Neural cell (in vitro differentiated cells): ENCODE results near the gene LRBA.

ENCODE experiments used
- EP300 ChIP-seq: fragments of 450-650 bp; conservative IDR thresholded peaks from 2 replicates; pipeline ENCODE4 v1.6.1; 2014; ENCODE audit warnings: antibody characterized with exemption, mild to moderate bottlenecking, moderate library complexity; ENCODE audit not compliant: poor library complexity, severe bottlenecking
- EZH2 ChIP-seq: fragments of 200-600, 300-800 bp; shearing (Covaris generic), sonication (generic); IDR thresholded peaks from 2 replicates; pipeline ENCODE4 v1.6.1; 2014; ENCODE audit warnings: antibody characterized with exemption, low read length, borderline replicate concordance, mild to moderate bottlenecking; ENCODE audit not compliant: insufficient read depth, poor library complexity, severe bottlenecking
- RAD21 ChIP-seq: fragments of 450-650 bp; conservative IDR thresholded peaks from 2 replicates; pipeline ENCODE4 v1.6.1; 2014; ENCODE audit warnings: antibody characterized with exemption, mild to moderate bottlenecking, moderate library complexity
- SMC3 ChIP-seq: fragments of 450-650 bp; conservative IDR thresholded peaks from 2 replicates; pipeline ENCODE4 v1.6.1; 2014; ENCODE audit warnings: antibody characterized with exemption, mild to moderate bottlenecking, moderate library complexity; ENCODE audit not compliant: poor library complexity
- TF ChIP-seq, protein P1 (sequence below): fragments of 450-650 bp; IDR thresholded peaks from 2 replicates; pipeline ENCODE4 v1.5.1; 2014; ENCODE audit warnings: antibody characterized with exemption, mild to moderate bottlenecking, moderate library complexity; ENCODE audit not compliant: poor library complexity, severe bottlenecking
- TF ChIP-seq, protein P2 (sequence below): IDR thresholded peaks from 2 replicates; pipeline ENCODE4 v1.6.1; 2012; ENCODE audit warnings: borderline replicate concordance

DNA sequence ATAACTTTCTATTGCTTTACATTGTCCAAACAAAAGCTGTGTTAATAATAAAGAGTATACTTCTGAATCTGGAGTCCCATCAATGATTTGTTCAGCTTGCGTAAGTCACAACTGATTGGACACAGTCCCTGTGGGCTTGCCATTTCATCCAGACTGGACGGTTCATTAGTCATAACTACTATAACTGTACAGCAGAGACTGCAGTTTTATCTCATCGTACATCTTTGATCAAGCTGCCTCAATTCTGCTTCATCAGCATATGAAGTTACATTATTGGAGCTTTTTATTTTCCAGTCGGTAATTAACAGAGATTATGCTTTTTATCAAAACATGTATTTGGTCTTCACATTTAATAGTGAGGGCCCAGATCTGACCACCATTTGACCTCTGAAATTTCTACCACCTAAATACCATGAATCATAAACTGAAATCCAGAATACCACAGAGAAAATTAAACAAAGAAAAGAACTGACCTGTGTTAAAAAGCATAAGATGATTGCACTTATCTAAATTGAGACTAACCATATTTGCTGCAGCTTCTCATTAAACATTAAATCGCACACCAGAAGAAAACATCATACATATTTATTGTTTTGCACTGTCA, 445.6 kb downstream of the LRBA start:
- TF ChIP-seq, protein P1, sequence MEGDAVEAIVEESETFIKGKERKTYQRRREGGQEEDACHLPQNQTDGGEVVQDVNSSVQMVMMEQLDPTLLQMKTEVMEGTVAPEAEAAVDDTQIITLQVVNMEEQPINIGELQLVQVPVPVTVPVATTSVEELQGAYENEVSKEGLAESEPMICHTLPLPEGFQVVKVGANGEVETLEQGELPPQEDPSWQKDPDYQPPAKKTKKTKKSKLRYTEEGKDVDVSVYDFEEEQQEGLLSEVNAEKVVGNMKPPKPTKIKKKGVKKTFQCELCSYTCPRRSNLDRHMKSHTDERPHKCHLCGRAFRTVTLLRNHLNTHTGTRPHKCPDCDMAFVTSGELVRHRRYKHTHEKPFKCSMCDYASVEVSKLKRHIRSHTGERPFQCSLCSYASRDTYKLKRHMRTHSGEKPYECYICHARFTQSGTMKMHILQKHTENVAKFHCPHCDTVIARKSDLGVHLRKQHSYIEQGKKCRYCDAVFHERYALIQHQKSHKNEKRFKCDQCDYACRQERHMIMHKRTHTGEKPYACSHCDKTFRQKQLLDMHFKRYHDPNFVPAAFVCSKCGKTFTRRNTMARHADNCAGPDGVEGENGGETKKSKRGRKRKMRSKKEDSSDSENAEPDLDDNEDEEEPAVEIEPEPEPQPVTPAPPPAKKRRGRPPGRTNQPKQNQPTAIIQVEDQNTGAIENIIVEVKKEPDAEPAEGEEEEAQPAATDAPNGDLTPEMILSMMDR = no peak
- no peak for TF ChIP-seq SMC3
- TF ChIP-seq EP300 = no peak
- no peak for TF ChIP-seq EZH2
- TF ChIP-seq RAD21 = no peak
- TF ChIP-seq, protein P2, sequence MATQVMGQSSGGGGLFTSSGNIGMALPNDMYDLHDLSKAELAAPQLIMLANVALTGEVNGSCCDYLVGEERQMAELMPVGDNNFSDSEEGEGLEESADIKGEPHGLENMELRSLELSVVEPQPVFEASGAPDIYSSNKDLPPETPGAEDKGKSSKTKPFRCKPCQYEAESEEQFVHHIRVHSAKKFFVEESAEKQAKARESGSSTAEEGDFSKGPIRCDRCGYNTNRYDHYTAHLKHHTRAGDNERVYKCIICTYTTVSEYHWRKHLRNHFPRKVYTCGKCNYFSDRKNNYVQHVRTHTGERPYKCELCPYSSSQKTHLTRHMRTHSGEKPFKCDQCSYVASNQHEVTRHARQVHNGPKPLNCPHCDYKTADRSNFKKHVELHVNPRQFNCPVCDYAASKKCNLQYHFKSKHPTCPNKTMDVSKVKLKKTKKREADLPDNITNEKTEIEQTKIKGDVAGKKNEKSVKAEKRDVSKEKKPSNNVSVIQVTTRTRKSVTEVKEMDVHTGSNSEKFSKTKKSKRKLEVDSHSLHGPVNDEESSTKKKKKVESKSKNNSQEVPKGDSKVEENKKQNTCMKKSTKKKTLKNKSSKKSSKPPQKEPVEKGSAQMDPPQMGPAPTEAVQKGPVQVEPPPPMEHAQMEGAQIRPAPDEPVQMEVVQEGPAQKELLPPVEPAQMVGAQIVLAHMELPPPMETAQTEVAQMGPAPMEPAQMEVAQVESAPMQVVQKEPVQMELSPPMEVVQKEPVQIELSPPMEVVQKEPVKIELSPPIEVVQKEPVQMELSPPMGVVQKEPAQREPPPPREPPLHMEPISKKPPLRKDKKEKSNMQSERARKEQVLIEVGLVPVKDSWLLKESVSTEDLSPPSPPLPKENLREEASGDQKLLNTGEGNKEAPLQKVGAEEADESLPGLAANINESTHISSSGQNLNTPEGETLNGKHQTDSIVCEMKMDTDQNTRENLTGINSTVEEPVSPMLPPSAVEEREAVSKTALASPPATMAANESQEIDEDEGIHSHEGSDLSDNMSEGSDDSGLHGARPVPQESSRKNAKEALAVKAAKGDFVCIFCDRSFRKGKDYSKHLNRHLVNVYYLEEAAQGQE = no peak
